ENCODE results near the gene PLEKHG2.

DNA sequence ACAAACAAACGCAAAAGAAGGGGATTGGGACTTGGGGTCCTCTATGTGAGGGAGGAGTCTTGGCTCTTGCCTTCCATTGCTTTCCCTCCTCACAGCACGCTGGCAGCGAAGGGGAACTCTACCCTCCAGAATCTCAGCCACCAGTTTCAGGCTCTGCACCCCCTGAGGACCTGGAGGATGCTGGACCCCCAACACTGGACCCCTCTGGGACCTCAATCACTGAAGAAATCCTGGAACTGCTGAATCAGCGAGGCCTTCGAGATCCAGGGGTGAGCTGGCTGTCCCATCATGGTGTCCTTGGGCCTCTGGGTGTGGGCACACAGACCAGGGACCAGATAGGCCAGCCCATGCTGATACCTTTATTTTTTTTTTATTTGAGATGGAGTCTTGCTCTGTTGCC lies 9.6 kb downstream of the PLEKHG2 start:
- TF ChIP-seq, protein P1, sequence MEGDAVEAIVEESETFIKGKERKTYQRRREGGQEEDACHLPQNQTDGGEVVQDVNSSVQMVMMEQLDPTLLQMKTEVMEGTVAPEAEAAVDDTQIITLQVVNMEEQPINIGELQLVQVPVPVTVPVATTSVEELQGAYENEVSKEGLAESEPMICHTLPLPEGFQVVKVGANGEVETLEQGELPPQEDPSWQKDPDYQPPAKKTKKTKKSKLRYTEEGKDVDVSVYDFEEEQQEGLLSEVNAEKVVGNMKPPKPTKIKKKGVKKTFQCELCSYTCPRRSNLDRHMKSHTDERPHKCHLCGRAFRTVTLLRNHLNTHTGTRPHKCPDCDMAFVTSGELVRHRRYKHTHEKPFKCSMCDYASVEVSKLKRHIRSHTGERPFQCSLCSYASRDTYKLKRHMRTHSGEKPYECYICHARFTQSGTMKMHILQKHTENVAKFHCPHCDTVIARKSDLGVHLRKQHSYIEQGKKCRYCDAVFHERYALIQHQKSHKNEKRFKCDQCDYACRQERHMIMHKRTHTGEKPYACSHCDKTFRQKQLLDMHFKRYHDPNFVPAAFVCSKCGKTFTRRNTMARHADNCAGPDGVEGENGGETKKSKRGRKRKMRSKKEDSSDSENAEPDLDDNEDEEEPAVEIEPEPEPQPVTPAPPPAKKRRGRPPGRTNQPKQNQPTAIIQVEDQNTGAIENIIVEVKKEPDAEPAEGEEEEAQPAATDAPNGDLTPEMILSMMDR (IDR thresholded peaks at IDR 0.05) = no peak
- TF ChIP-seq, protein P2, sequence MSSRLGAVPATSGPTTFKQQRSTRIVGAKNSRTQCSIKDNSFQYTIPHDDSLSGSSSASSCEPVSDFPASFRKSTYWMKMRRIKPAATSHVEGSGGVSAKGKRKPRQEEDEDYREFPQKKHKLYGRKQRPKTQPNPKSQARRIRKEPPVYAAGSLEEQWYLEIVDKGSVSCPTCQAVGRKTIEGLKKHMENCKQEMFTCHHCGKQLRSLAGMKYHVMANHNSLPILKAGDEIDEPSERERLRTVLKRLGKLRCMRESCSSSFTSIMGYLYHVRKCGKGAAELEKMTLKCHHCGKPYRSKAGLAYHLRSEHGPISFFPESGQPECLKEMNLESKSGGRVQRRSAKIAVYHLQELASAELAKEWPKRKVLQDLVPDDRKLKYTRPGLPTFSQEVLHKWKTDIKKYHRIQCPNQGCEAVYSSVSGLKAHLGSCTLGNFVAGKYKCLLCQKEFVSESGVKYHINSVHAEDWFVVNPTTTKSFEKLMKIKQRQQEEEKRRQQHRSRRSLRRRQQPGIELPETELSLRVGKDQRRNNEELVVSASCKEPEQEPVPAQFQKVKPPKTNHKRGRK (CRISPR knock-in tag; IDR thresholded peaks at IDR 0.05; ENCODE audit: borderline replicate concordance) = no peak
- TF ChIP-seq RELA (CRISPR knock-in tag; IDR thresholded peaks at IDR 0.05; ENCODE audit: borderline replicate concordance) = no peak
- no peak for TF ChIP-seq ZNF219 (CRISPR knock-in tag; IDR thresholded peaks at IDR 0.05; ENCODE audit: borderline replicate concordance)
- no peak for TF ChIP-seq PRRX2 (CRISPR knock-in tag; IDR thresholded peaks at IDR 0.05)
- TF ChIP-seq, protein P3, sequence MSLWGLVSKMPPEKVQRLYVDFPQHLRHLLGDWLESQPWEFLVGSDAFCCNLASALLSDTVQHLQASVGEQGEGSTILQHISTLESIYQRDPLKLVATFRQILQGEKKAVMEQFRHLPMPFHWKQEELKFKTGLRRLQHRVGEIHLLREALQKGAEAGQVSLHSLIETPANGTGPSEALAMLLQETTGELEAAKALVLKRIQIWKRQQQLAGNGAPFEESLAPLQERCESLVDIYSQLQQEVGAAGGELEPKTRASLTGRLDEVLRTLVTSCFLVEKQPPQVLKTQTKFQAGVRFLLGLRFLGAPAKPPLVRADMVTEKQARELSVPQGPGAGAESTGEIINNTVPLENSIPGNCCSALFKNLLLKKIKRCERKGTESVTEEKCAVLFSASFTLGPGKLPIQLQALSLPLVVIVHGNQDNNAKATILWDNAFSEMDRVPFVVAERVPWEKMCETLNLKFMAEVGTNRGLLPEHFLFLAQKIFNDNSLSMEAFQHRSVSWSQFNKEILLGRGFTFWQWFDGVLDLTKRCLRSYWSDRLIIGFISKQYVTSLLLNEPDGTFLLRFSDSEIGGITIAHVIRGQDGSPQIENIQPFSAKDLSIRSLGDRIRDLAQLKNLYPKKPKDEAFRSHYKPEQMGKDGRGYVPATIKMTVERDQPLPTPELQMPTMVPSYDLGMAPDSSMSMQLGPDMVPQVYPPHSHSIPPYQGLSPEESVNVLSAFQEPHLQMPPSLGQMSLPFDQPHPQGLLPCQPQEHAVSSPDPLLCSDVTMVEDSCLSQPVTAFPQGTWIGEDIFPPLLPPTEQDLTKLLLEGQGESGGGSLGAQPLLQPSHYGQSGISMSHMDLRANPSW (CRISPR knock-in tag; conservative IDR thresholded peaks at IDR 0.05; ENCODE audit: low read depth) = no peak
- TF ChIP-seq, protein P4, sequence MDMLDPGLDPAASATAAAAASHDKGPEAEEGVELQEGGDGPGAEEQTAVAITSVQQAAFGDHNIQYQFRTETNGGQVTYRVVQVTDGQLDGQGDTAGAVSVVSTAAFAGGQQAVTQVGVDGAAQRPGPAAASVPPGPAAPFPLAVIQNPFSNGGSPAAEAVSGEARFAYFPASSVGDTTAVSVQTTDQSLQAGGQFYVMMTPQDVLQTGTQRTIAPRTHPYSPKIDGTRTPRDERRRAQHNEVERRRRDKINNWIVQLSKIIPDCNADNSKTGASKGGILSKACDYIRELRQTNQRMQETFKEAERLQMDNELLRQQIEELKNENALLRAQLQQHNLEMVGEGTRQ (CRISPR knock-in tag; IDR thresholded peaks at IDR 0.05) = no peak

All from WTC11 (cell line).